GM19035 (cell line): ENCODE measurements around the gene ZFAND4.
"Not testable (repeated sequence)": the region's sequence is repeated elsewhere in the genome, so short reads cannot be mapped to it uniquely, and the experiment has no call there.

Experiments used
- ATAC-seq: cut with Tn5 transposase; IDR thresholded peaks from one replicate; pipeline ENCODE4 v1.9.1; 2021; ENCODE audit not compliant: unreplicated experiment

The ZFAND4 gene

DNA sequence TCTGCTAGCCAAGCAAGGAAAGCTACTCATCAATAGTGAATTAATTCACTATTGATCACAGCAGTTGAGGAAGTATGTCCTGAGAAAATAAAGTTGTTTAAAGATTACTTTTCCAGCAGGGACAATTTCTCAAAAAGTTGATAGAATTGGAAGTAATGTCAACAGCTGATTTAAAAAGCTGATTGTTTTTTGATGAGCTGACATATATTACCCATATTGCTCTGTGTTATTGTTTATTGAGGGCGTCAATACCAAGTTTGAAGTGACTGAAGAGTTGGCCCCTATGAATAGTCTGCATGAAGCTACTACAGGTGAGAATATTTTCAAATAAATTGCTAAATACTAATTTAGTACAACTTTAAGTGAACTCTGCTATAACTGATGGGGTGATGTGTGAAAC lies 28.0 kb downstream of the ZFAND4 start:
- no peak for ATAC-seq

DNA sequence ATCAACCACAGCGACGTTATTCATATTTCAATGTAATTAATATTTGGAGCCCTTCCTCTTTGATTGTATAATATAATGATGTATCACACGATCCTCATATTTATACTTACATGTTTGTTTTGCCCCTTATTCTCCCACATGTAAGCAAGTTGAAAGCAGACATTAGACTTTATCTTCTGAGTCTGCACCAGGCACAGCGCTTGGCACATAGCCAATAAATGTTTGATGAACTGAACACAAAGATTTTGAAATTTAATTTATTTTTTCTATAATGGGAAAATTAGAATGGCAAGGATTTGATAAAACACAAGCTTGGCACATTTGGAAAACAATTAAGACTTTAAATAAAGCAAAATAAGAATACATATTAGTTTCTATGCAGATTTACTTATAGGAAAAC lies 31.6 kb downstream of the ZFAND4 start:
- ATAC-seq, result no peak

DNA sequence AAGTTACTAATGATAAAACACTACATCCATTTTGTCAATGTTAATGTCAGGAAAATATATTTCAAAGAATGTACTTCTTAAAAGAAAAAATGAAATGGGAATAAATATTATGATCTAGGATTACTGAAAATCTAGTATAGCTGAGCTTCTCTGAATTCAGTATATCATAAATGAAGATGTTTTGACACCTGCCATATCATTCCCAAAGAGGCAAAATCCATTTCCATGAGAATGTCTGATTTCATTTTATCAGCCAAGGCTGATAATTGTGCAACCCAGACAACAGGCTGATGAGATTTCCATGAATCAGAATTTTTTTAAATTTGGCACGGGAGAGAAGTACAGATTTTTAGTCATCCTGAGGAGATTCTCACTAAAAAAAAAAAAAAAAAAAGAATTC lies 32.5 kb downstream of the ZFAND4 start:
- ATAC-seq, result no peak

DNA sequence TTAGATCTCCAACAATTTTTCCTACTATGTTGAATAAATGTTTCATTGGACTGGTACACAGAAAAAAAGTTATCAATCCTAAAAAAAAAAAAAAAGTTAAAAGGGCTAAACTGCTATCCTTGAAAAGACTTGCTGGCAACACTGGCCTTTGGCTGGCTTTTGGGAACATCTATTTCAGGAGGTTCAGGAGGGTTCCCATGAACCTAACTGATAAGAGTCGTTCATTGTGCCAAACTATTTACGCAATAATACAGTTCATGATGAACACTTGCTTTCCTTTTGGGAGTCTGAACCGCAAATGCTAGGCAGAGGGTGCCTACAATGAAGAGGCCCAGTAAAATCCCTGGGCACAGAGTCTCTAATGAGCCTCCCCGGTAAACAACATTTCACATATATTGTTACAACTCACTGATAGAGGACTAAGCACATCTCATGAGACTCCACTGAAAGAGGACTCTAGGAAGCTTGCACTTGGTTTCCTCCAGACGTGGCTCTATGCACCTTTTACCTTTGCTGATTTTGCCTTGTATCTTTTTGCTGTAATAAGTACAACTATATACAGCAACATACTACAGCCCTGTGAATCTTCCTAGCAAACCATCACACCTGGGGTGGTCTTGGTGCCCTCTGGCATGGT lies 45.0 kb downstream of the ZFAND4 start:
- ATAC-seq, result no peak

DNA sequence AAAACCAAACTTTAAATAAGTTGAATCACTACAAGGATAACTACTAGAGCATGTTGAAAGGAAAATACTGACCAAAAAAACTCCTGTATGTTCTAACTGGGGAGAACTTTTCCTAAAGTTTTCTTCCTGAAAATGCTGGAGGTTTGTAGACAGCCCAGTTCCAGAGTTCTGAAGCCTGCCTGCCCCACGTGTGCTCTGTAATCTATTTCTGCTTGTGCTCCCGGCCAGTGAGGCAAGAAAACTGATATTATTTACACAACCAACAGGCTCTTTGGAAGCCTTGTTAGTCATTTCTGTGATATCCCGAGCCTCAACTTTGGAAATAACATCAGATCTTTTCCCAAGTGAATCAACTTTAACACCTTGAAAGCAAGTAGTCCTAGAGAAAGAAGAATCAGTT lies 46.7 kb downstream of the ZFAND4 start:
- no peak for ATAC-seq

DNA sequence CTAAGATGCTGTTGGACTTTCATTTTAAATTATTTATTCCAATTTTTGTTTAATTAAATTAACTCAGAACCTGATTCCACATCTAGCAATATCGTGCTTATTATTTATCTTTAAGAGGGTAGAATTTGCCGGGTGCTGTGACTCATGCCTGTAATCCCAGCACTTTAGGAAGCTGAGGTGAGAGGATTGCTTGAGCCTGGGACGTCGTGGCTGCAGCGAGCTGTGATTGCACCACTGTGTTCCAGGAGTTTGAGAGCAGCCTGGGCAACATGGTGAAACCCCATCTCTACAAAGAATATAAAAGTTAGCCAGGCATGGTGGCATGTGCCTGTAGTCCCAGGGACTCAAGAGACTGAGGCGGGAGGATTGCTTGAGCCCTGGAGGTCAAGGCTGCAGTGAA lies 47.8 kb downstream of the ZFAND4 start:
- ATAC-seq, result no peak

DNA sequence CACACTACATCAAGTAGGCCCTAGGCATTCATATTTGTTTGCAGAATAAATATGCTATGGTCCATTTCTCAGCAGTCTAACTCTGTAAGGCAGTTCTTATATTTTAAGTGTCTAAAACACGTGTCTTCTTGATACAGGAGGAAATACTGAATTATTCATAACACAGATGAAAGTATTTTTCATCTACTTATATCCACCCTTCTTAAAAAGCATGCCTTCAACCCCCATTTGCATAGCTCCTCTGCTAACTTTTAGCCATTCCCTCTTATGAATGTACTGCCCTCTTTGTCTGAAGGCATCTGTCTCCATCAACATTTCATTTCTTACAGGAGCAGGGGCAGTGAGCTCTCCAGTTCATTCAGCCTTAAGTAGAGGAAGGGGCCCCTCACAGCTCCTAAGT lies 57.7 kb downstream of the ZFAND4 start:
- ATAC-seq, result no peak

DNA sequence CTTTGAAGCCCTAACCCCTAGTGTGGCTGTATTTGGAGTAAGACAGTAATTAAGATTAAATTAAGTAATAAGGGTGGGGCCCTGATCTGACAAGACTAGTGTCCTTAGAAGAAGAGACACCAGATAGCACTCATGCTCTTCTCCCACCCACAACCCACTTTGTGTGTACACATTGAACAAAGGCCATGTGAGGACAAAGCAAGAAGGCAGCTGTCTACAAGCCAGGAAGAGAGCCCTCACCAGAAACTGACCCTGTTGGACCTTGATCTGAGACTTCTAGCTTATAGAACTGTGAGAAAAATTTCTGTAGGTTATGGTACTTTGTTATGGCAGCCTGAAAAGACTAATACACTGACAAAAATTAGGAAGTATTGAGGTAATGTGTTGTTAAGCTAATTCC lies 59.8 kb downstream of the ZFAND4 start:
- ATAC-seq, result no peak

DNA sequence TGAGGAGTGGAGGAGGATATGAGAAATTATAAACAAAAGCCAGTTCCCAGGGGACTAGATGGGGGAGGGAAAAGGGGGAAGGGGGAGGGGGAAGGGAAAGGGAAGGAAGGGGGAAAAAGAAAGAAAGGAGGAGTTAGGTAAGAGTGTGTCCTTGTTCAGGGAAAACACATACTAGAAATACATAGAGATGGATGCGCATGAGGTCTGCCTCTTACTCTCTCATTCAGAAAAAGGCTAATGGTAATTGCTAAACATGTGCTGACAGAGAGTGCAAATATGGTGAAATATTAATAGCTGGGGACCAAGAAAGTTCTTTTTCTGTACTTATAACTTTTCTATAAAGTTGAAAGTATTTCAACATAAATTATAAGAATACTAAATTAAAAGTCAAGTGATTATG lies 64.5 kb downstream of the ZFAND4 start:
- ATAC-seq, result no peak

DNA sequence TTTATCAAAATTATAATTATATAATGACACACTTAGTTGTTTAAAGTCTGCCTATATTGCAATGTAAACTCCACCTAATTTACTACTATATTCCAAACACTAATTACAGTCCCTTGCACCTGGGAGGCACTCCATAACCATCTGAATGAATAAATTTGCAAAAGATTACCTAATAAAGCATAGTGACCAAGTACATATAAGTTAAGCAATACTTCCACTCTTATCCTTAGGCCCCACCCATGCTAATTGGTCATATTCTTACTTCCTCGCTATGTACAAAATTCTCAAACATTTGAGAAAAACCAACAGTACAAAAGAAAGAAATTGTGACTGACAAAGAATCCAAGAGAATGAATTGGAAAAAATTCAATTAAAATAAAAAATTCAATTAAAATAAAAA lies 65.3 kb downstream of the ZFAND4 start:
- no peak for ATAC-seq

DNA sequence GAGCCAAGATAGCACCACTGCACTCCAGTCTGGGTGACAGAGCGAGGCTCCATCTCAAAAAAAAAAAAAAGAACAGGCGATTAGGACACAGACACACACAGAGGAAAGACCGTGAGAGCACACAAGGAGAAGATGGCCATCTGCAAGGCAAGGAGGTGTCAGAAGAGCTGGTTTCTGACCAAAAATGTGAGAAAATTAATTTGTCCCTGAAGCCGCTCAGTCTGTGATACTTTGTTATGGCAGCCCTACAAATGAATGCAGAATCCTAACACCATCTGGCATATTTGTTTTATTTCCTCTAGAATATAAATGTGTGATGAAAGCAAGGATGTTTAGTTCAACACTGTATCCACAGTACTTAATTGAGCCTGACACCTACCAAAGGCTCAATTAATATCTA lies 69.7 kb downstream of the ZFAND4 start:
- no peak for ATAC-seq

DNA sequence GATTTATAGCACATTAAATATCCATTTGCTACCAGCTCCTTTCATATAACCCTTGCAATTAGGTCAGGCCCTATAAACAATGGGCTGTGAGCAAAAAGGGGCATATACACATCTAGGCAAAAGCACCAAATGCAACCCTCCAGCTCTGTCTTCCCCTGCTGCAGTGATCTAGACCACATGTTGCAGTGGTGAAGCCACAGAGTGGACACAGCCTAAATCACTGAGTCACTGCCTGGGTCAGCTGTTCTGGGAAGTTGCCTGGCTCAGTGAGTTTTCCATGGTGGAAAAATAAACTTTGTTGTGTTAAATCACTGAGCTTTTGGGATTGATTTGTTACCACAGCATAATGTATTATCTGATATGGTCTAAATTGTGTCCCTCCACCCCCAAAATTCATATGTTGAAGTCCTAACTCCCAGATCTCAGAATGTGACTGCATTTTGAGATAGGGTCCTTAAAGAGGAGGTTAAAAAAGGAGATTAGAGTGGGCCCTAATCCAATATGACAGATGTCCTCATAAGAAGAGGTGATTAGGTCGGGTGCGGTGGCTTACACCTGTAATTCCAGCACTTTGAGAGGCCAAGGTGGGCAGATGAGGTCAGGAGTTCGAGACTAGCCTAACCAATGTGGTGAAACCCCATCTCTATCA lies 70.4 kb downstream of the ZFAND4 start:
- ATAC-seq, result no peak

DNA sequence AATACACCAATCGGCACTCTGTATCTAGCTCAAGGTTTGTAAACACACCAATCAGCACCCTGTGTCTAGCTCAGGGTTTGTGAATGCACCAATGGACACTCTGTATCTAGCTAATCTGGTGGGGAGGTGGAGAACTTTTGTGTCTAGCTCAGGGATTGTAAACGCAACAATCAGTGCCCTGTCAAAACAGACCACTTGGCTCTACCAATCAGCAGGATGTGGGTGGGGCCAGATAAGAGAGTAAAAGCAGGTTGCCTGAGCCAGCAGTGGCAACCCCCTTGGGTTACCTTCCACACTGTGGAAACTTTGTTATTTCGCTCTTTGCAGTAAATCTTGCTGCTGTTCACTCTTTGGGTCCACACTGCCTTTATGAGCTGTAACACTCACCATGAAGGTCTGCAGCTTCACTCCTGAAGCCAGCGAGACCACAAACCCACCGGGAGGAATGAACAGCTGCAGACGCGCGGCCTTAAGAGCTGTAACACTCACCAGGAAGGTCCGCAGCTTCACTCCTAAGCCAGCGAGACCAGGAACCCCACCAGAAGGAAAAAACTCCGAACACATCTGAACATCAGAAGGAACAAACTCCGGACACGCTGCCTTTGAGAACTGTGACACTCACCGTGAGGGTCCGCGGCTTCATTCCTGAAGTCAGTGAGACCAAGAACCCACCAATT lies 71.2 kb downstream of the ZFAND4 start:
- ATAC-seq, result not testable (repeated sequence)

DNA sequence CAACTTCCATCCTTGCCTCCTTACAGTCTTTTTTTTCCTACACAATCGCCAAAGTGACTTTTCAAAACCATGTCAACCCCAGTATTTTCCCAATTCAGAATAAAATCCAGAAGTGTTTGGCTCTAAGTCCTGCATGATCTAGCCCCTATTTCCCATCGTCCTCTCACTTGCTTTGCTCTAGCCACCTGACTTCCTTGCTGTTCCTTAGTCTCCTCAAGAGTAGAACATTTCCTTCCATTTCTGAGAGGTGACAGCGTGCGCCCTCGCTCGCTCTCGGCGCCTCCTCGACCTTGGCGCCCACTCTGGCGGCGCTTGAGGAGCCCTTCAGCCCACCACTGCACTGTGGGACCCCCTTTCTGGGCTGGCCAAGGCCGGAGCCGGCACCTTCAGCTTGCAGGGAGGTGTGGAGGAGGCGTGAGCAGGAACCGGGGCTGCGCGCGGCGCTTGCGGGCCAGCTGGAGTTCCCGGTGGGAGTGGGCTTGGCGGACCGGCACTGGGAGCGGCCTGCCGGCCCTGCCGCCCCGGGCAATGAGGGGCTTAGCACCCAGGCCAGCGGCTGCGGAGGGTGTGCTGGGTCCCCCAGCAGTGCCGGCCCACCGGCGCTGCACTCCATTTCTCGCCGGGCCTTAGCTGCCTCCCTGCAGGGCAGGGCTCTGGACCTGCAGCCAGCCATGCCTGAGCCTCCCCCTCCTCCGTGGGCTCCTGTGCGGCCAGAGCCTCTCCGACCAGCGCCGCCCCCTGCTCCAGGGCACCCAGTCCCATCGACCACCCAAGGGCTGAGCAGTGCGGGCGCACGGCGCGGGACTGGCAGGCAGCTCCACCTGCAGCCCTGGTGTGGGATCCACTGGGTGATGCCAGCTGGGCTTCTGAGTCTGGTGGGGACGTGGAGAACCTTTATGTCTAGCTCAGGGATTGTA lies 72.0 kb downstream of the ZFAND4 start:
- ATAC-seq, result not testable (repeated sequence)

DNA sequence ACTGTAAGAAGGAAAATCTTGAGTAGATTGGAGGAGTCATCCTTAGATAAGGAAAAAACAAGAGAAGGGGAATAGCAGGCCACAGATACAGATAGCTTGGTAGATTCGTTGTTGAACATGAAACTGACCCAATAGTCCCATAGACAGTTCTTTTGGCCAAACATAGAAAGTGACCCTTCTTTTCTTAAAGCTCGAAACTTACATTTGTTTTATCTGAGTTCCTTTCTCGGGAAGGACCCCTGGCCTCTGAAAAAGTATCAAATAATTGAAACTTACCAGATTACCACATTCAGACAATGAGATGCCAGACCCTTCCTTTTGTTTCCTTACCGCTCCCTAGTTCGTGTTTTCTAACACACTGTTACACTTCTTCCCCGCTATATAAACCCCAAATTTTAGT lies 72.9 kb downstream of the ZFAND4 start:
- no peak for ATAC-seq

DNA sequence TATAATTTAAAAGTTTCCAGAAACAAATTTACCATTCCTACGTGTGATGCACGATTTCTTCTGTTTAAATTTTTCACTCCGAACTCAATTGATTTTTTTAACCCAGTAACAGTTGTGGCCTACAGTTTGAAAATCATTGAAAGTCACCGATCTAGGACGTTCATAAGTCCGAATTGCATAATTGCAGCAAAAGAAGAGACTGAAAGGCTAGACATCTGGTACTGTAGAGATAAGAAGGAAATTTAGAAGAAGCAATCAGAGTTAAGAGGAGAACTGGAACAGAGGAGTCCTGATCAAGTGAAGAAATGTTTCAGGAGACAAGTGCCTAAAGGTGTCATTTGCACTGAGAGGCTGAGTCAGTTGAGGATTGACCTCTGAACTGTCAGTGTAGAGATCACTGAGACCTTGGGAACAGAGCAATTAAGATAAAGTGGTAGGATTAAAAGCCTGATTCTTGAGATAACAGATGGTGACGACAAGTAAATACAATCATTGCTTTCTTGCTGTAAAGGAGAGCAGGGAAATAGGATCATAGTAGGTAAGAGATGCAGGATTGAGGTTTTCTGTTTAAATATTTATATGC lies 73.5 kb downstream of the ZFAND4 start:
- no peak for ATAC-seq

DNA sequence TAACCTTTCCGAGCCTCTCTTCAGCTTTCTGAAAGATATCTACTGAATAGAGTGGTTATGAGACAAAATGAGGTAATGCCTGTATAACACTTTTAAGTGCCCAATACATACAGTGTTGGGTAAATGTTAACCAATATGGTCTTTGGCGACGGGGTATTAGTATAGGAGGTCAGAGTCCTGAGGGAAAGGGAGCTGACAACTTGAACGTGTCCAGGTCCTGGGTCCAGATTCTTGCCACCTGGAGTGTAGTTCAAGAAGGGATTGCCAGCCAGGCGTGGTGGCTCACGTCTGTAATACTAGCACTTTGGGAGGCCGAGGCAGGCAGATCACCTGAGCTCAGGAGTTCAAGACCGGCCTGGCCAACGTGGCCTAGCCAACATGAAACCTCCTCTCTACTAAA lies 76.0 kb downstream of the ZFAND4 start:
- ATAC-seq, result no peak

DNA sequence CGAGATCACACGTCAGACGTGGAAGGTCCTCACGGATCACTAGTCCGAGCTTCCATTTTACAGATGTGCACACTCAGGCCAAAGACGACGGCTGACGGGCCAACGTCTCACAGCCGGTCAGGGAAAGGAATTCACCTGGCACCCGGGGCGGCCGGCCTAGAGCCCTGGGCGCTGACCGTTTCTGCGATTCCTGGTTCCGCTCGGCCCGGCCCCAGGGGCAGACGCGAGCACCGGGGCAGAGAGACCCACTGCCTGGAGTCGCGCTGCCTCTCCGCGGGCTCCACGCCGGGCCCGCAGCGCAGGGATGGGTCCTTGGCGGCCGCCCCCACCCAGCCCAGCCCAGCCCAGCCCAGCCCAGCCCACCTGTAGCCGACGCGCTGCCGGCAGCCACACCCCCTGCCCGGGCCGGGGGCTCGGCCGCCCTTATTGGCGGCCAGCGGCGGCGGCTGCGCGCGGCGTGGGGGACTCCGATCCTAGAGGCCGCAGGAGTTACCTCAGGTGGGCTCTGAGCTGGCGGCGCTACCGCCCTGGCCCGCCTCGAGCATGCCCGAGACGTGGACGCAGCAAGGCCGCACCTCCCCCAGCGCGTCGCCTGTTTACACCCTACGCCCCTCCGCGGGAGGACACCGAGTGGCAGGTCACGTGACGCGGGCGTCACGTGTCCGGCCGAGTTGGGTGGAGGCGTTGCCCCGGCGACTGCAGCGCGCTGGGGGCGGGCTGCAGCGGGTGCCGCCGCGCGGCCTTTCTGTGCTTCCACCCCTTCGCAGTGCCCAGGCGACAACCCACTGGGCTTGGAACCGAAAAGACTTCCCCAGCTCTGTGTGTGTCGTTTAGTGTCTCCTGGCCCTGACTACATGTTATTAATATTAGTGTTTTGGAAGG lies 78.1 kb downstream of the ZFAND4 start:
- peak; percentile 96 for ATAC-seq

DNA sequence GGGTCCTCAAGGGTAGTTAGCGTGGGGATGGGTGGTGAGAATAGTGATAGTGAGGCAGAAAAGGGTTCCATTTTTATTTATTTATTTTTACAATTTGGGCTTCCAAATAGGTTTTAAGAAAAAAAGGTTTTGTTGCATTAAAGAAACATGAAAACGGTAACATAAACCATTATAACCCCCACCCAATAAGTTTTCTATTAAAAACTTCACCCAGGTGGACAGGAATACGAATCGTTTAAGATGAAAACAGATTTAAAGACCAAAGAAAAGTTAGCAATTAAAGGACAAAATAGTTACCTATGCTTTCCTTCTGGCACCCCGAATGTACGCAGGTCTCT lies 78.7 kb downstream of the ZFAND4 start:
- ATAC-seq, result no peak

DNA sequence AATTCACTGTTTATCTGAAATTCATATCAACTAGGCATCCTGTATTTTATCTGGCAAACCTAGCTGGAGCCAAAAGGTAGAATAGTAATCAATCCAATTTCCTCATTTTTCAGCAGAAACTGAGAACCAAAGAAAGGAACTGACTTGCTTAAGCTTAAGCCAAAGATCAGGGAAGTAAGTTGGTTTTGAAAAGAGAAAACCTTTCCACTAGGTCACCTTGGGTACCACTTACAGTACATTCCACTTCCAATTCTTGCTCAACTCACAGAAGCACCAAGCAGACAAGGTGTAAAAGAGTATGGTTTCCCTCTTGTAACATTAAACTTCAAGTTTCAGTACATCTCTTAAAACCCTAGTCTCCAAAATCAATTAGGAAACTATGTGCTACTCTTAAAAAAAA lies 79.6 kb downstream of the ZFAND4 start:
- no peak for ATAC-seq
